HFFc6 (cell line): ENCODE data around the gene CA9. TPM values are rescaled to one million over a fixed set of nuclear protein-coding genes. Genes with fewer than 3 reads are reported as not detected.
A peak's percentile ranks its signal among the peaks of the same experiment; 100 is the strongest.

Experiments
- DNase-seq: peaks from one replicate; pipeline ENCODE4 v3.0.0-alpha.2; 2018
- H3K27ac Mint-ChIP-seq: 2 replicates; pipeline ENCODE4 v1.8.0; 2020; ENCODE audit warnings: mild to moderate bottlenecking, mixed read lengths
- H3K27me3 Mint-ChIP-seq: 2 replicates; pipeline ENCODE4 v1.8.0; 2021; ENCODE audit warnings: mild to moderate bottlenecking, moderate library complexity, mixed read lengths; ENCODE audit not compliant: insufficient read depth
- H3K36me3 Mint-ChIP-seq: 2 replicates; pipeline ENCODE4 v1.8.0; 2021; ENCODE audit warnings: low read depth, mixed read lengths
- H3K4me1 Mint-ChIP-seq: 2 replicates; pipeline ENCODE4 v1.8.0; 2020; ENCODE audit warnings: low read depth, mixed read lengths
- H3K4me3 Mint-ChIP-seq: 2 replicates; pipeline ENCODE4 v1.8.0; 2020; ENCODE audit warnings: mild to moderate bottlenecking, moderate library complexity, mixed read lengths
- H3K9me3 Mint-ChIP-seq: 2 replicates; pipeline ENCODE4 v1.8.0; 2020; ENCODE audit warnings: mild to moderate bottlenecking, mixed read lengths
- CTCF ChIP-seq: fragments of 200-600 bp; sonication (generic); IDR thresholded peaks from 2 replicates; pipeline ENCODE4 v1.5.0; 2021; ENCODE audit warnings: antibody characterized with exemption, mild to moderate bottlenecking
- total RNA-seq, 6 experiments: library from RNA; stranded (reverse); fragmentation: NEBNext Ultra II Directional; extraction: Animal tissue kit (Norgen Biotek cat#: 25700); gene quantifications; 2 replicates in 1 of 6; 3 replicates in 5 of 6; pipeline ENCODE4 v1.2.3, GENCODE V29; 2021

CA9 gene
- total RNA-seq, 6 experiments from 2014 or later, result 0.28 TPM; not detected in 5

GRCh38 chr9:35680331-35681105, 6.8 kb downstream of the CA9 start:
- DNase-seq, result peak; percentile 79
- Mint-ChIP-seq H3K27ac (peak overlapping the region; percentile 79), H3K4me1 (peaks cover 81% of the 10 kb centered on the region), H3K36me3 (peaks cover 35% of the 10 kb centered on the region), H3K27me3 (peaks cover 28% of the 10 kb centered on the region), H3K9me3 (no peaks in the 10 kb centered on the region), H3K4me3 (peak overlapping the region; percentile 23; the same call in 1 of the 2 replicates)
- TF ChIP-seq CTCF, result no peak

GRCh38 chr9:35681341-35682002, 7.7 kb downstream of the CA9 start:
- H3K27me3 Mint-ChIP-seq, result peaks cover 31% of the 10 kb centered on the region
- DNase-seq, result peak; percentile 71
- TF ChIP-seq CTCF, result no peak
- H3K27ac Mint-ChIP-seq, result peak overlapping the region; percentile 79
- peak overlapping the region; percentile 65; the same call in 1 of the 2 replicates for H3K4me3 Mint-ChIP-seq
- H3K4me1 Mint-ChIP-seq, result peaks cover 90% of the 10 kb centered on the region
- H3K36me3 Mint-ChIP-seq, result peaks cover 39% of the 10 kb centered on the region
- H3K9me3 Mint-ChIP-seq, result no peaks in the 10 kb centered on the region

GRCh38 chr9:35682051-35682450, 8.3 kb downstream of the CA9 start:
- Mint-ChIP-seq H3K4me3 (peak overlapping the region; percentile 65), H3K4me1 (peaks cover 95% of the 10 kb centered on the region), H3K27ac (peak overlapping the region; percentile 79), H3K27me3 (peaks cover 31% of the 10 kb centered on the region), H3K9me3 (no peaks in the 10 kb centered on the region), H3K36me3 (peaks cover 45% of the 10 kb centered on the region)
- DNase-seq, result no peak
- no peak for TF ChIP-seq CTCF

GRCh38 chr9:35682520-35683315, 9.0 kb downstream of the CA9 start:
- H3K36me3 Mint-ChIP-seq, result peaks cover 52% of the 10 kb centered on the region
- peaks cover 31% of the 10 kb centered on the region for H3K27me3 Mint-ChIP-seq
- H3K27ac Mint-ChIP-seq, result peak overlapping the region; percentile 79
- H3K4me3 Mint-ChIP-seq, result peak overlapping the region; percentile 65
- peaks cover 96% of the 10 kb centered on the region for H3K4me1 Mint-ChIP-seq
- DNase-seq, result no peak
- H3K9me3 Mint-ChIP-seq, result no peaks in the 10 kb centered on the region
- no peak for TF ChIP-seq CTCF

GRCh38 chr9:35683323-35683722, 9.6 kb downstream of the CA9 start:
- TF ChIP-seq CTCF, result no peak
- Mint-ChIP-seq H3K27me3 (peaks cover 31% of the 10 kb centered on the region), H3K9me3 (no peaks in the 10 kb centered on the region), H3K27ac (peak overlapping the region; percentile 79), H3K4me1 (peaks cover 96% of the 10 kb centered on the region), H3K4me3 (peak overlapping the region; percentile 65), H3K36me3 (peaks cover 58% of the 10 kb centered on the region)
- no peak for DNase-seq
